IMR-90 (cell line): ENCODE data around the gene HYOU1. TPM values are rescaled to one million over a fixed set of nuclear protein-coding genes. Genes with fewer than 3 reads are reported as not detected.
"Not testable (repeated sequence)": the region's sequence is repeated elsewhere in the genome, so short reads cannot be mapped to it uniquely, and the experiment has no call there.

Experiments used
- ATAC-seq: fragments of 200-7000 bp; cut with Tn5 transposase; 2 replicates; pipeline ENCODE4 v1.9.1; 2020; ENCODE audit warnings: low read depth, mild to moderate bottlenecking, moderate library complexity
- BruUV-seq: library from RNA; stranded (reverse); fragments of 400-500 nt; replicated peaks from 2 replicates; lab custom pipeline; 2021; lab: Mats Ljungman, UMichigan
- CTCF ChIA-PET: fragments of 300-600 bp; formaldehyde crosslinking; extraction: SDS; loops from one replicate; lab custom pipeline; 2021; ENCODE audit warnings: antibody characterized with exemption; lab: Yijun Ruan, JAX
- POLR2A ChIA-PET: fragments of 300-600 bp; sonication (Branson Sonifier 250); formaldehyde crosslinking; loops from one replicate; lab custom pipeline; 2022; ENCODE audit warnings: antibody characterized with exemption; ENCODE audit not compliant: unreplicated experiment; lab: Charles Lee
- DNase-seq: peaks from one replicate; pipeline ENCODE4 v3.0.0; 2013
- H2AFZ ChIP-seq: replicated peaks from 2 replicates; pipeline ENCODE3; 2013; ENCODE audit warnings: low read length, mild to moderate bottlenecking; ENCODE audit not compliant: poor library complexity
- H2AK5ac ChIP-seq: 2 replicates; pipeline ENCODE4 v1.6.1; 2013; ENCODE audit warnings: low read depth, low read length, inconsistent platforms
- H2AK9ac ChIP-seq: replicated peaks from 2 replicates; pipeline ENCODE3; 2013; ENCODE audit warnings: mild to moderate bottlenecking, low read depth, low read length, moderate library complexity; ENCODE audit not compliant: poor library complexity
- H2BK120ac ChIP-seq: 2 replicates; pipeline ENCODE4 v1.6.1; 2013; ENCODE audit warnings: low read depth, low read length, inconsistent platforms
- H2BK15ac ChIP-seq: 3 replicates; pipeline ENCODE4 v1.6.1; 2013; ENCODE audit warnings: low read depth, low read length, inconsistent platforms
- H2BK20ac ChIP-seq: 2 replicates; pipeline ENCODE4 v1.6.1; 2013; ENCODE audit warnings: low read depth, mild to moderate bottlenecking, inconsistent platforms, low read length, moderate library complexity
- H2BK5ac ChIP-seq: 2 replicates; pipeline ENCODE4 v1.6.1; 2013; ENCODE audit warnings: mild to moderate bottlenecking, low read depth, low read length, inconsistent platforms; ENCODE audit not compliant: poor library complexity, severe bottlenecking
- H3K14ac ChIP-seq: replicated peaks from 2 replicates; pipeline ENCODE4 v1.6.1; 2013; ENCODE audit warnings: low read depth, low read length, inconsistent platforms
- H3K18ac ChIP-seq: 2 replicates; pipeline ENCODE4 v1.6.1; 2013; ENCODE audit warnings: low read depth, low read length, control low read depth
- H3K23ac ChIP-seq: 2 replicates; pipeline ENCODE4 v1.6.1; 2013; ENCODE audit warnings: low read depth, low read length, inconsistent platforms
- H3K27ac ChIP-seq: 2 replicates; pipeline ENCODE4 v1.5.1; 2013; ENCODE audit warnings: mild to moderate bottlenecking, control low read depth, low read length; ENCODE audit not compliant: insufficient read depth
- H3K27me3 ChIP-seq: 2 replicates; pipeline ENCODE4 v1.6.1; 2013; ENCODE audit warnings: low read length; ENCODE audit not compliant: control insufficient read depth, insufficient read depth
- H3K36me3 ChIP-seq: 2 replicates; pipeline ENCODE4 v1.6.1; 2013; ENCODE audit warnings: low read length, mixed read lengths; ENCODE audit not compliant: control insufficient read depth, insufficient read depth
- H3K4ac ChIP-seq: 2 replicates; pipeline ENCODE4 v1.6.1; 2013; ENCODE audit warnings: low read depth, low read length, inconsistent platforms
- H3K4me1 ChIP-seq: 2 replicates; pipeline ENCODE4 v1.6.1; 2013; ENCODE audit warnings: low read length, mixed read lengths; ENCODE audit not compliant: control insufficient read depth, insufficient read depth
- H3K4me2 ChIP-seq: 2 replicates; pipeline ENCODE4 v1.6.1; 2013; ENCODE audit warnings: low read depth, mild to moderate bottlenecking, control low read depth, low read length, moderate library complexity
- H3K4me3 ChIP-seq: 2 replicates; pipeline ENCODE4 v1.5.1; 2013; ENCODE audit warnings: low read depth, mild to moderate bottlenecking, control low read depth, low read length, moderate library complexity; ENCODE audit not compliant: insufficient read depth
- H3K56ac ChIP-seq: 2 replicates; pipeline ENCODE4 v1.6.1; 2013; ENCODE audit warnings: low read length, inconsistent platforms; ENCODE audit not compliant: insufficient read depth; ENCODE audit errors: extremely low read depth
- H3K79me1 ChIP-seq, 2 experiments: 2 replicates each; pipeline ENCODE4 v1.6.1; 2013; ENCODE audit warnings: low read length in 2 of 2, inconsistent platforms in 1 of 2, low read depth in 1 of 2
- H3K9ac ChIP-seq: 2 replicates; pipeline ENCODE4 v1.6.1; 2013; ENCODE audit warnings: low read depth, low read length, control low read depth
- H3K9me1 ChIP-seq: 2 replicates; pipeline ENCODE4 v1.6.1; 2013; ENCODE audit warnings: low read length, inconsistent platforms; ENCODE audit not compliant: insufficient read depth
- H3K9me3 ChIP-seq: 2 replicates; pipeline ENCODE4 v1.6.1; 2013; ENCODE audit warnings: low read length; ENCODE audit not compliant: control insufficient read depth, insufficient read depth
- H4K20me1 ChIP-seq: 2 replicates; pipeline ENCODE4 v1.6.1; 2013; ENCODE audit warnings: low read length, inconsistent platforms; ENCODE audit not compliant: insufficient read depth
- H4K5ac ChIP-seq: 2 replicates; pipeline ENCODE4 v1.6.1; 2013; ENCODE audit warnings: mild to moderate bottlenecking, low read depth, low read length, control low read depth
- H4K8ac ChIP-seq, 2 experiments: 2 replicates each; pipeline ENCODE4 v1.6.1; 2013; ENCODE audit warnings: low read depth in 2 of 2, low read length in 2 of 2, control low read depth in 1 of 2, inconsistent platforms in 1 of 2
- H4K91ac ChIP-seq: 2 replicates; pipeline ENCODE4 v1.6.1; 2013; ENCODE audit warnings: low read depth, low read length, inconsistent platforms; ENCODE audit not compliant: insufficient read depth
- WGBS, 2 experiments: methylation state at CpG; one replicate each; pipeline versions ENCODE4 v1.1.5 to v1.1.7; 2013; ENCODE audit warnings: missing lambda C conversion rate in 2 of 2; ENCODE audit not compliant: insufficient read length in 1 of 2; ENCODE audit errors: extremely low coverage in 2 of 2; 5-methylcytosine and 5-hydroxymethylcytosine counted together
- dilution Hi-C: fragments of 300-500 bp; cut with HindIII; formaldehyde crosslinking; loops from one replicate; pipeline ENCODE4 v1.14.3; 2018; ENCODE audit warnings: low sequenced_read_pairs; ENCODE audit not compliant: unreplicated experiment
- in situ Hi-C: fragments of 300-500 bp; cut with MboI; formaldehyde crosslinking; loops from 3 replicates; pipeline ENCODE4 v1.14.3; 2019; ENCODE audit warnings: low sequenced_read_pairs, inconsistent platforms, mixed read lengths
- intact Hi-C: fragments of 100-400 bp; cut with micrococcal nuclease; formaldehyde crosslinking; loops from 2 replicates; pipeline ENCODE4 v1.10.0; 2022
- polyA plus RNA-seq, 3 experiments: library from polyadenylated mRNA; depleted of rRNA; stranded (reverse); fragments of >200 nt; gene quantifications; 2 replicates each; pipeline ENCODE4 v1.2.3, GENCODE V29; 2012; ENCODE audit warnings: low replicate concordance in 1 of 3
- total RNA-seq: library from RNA; depleted of rRNA; stranded (reverse); fragments of >200 nt; gene quantifications from 2 replicates; pipeline ENCODE4 v1.2.3, GENCODE V29; 2012

Gene HYOU1
- total and polyA plus RNA-seq, 2 of the 4 experiments (the other 2 are of a cell fraction): 117 to 181 TPM

GRCh38 chr11:119017377-119017776, 39.6 kb downstream of the HYOU1 start:
- DNase-seq, H2BK120ac ChIP-seq, H2BK20ac ChIP-seq, BruUV-seq, H2BK15ac ChIP-seq, H3K18ac ChIP-seq, H3K27me3 ChIP-seq, intact Hi-C loops, H3K9me3 ChIP-seq, CTCF ChIA-PET, H3K9me1 ChIP-seq, H2AFZ ChIP-seq, in situ Hi-C loops, H3K4me1 ChIP-seq, POLR2A ChIA-PET, ATAC-seq, dilution Hi-C loops: not testable (repeated sequence)
- Histone ChIP-seq H3K36me3 (peaks cover 34% of the 10 kb centered on the region), H3K4me2 (peak overlapping the region; percentile 87), H3K56ac (peak overlapping the region; percentile 70), H2AK5ac (0 out of 2 replicates have a peak overlapping the region, but pooled peaks have one; percentile 68), H4K5ac (peak overlapping the region; percentile 58; the same call in 1 of the 2 replicates), H4K20me1 (peaks cover 37% of the 10 kb centered on the region), H3K14ac (peak overlapping the region; percentile 92), H3K4ac (peak overlapping the region; percentile 94), H2AK9ac (peak overlapping the region; percentile 56), H4K8ac (peak overlapping the region; percentile 89 to 90), H4K91ac (peak overlapping the region; percentile 90; the same call in 1 of the 2 replicates), H3K9ac (peak overlapping the region; percentile 90), H3K23ac (peak overlapping the region; percentile 77), H3K4me3 (peak overlapping the region; percentile 90), H2BK5ac (peak overlapping the region; percentile 65), H3K27ac (peak overlapping the region; percentile 81), H3K79me1 (peaks cover 16 to 64% of the 10 kb centered on the region in 2 experiments; a peak in 3 of 4 replicates)
- 17% methylated on average over 3 of the region's 10 CpGs; no CpG with 5 or more reads in 1 of the 2 experiments for WGBS, 2 experiments
